ENCODE results near the gene IRGQ. TPM values are rescaled to one million over a fixed set of nuclear protein-coding genes. Genes with fewer than 3 reads are reported as not detected.
"Not testable (repeated sequence)": the region's sequence is repeated elsewhere in the genome, so short reads cannot be mapped to it uniquely, and the experiment has no call there.

IRGQ gene
- total and polyA plus RNA-seq, 2 donors (not counting 3 experiments of a cell fraction or from before 2014, with no cell fraction given), result 15.8 to 33.2 TPM

DNA sequence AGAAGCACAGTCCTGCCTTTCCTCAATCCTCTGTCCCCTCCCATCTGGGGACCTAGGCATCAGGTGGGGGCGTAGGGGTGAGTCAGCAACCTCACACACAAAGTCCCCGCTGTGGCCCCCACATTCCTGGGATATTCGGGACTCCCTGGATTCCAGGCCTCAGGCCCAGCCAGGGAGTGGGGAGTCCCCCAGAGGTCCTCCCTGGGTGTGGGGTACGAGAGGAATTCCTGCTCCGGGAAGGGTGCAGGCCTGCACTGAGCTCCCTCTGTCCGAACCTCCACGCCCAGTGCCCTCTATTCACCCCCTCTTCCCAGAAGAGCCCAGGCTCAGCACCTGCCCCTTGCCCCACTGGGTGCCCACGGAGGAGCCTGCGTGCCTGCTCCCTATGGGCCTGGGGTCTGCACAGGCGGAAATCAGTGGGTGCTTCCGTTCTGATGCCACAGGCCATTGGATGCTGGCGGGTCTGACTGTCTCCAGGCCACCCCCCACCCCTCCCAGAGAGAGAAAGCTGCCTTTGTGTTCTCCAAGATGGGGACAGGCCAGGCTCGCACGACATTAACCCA is 40.3 kb upstream of the IRGQ start:
- Histone ChIP-seq H3K4me2 (ENCODE audit: insufficient read depth, low read length) (no peak overlapping the region), H4K20me1 (replicated peaks; ENCODE audit: control insufficient read depth, extremely low read depth, insufficient read depth, low read length) (no peaks in the 10 kb centered on the region), H3K36me3 (ENCODE audit: control insufficient read depth in 2 of 2, extremely low read depth in 1 of 2, insufficient read depth in 2 of 2, low read length in 2 of 2) (no peaks in the 10 kb centered on the region), H3K4me3 (replicated peaks in 1 of 3; ENCODE audit: insufficient read depth in 1 of 3, low read depth in 1 of 3, low read length in 3 of 3) (no peak overlapping the region), H3K9me3 (replicated peaks; ENCODE audit: control insufficient read depth, insufficient read depth, low read length) (no peaks in the 10 kb centered on the region), H3K27me3 (ENCODE audit: control insufficient read depth in 2 of 2, insufficient read depth in 2 of 2, low read length in 2 of 2) (peaks cover 15 to 28% of the 10 kb centered on the region in 2 experiments), H3K4me1 (ENCODE audit: control insufficient read depth, extremely low read depth, insufficient read depth, low read length) (peaks cover 7% of the 10 kb centered on the region), H3K27ac (ENCODE audit: insufficient read depth, low read depth, low read length) (no peak overlapping the region), H3K9ac (replicated peaks; ENCODE audit: extremely low read depth, insufficient read depth, low read length) (no peak overlapping the region), H3K9me1 (replicated peaks; ENCODE audit: control insufficient read depth, extremely low read depth, insufficient read depth, low read length) (no peaks in the 10 kb centered on the region), H2AFZ (ENCODE audit: low read depth, low read length) (no peak overlapping the region), H3K79me2 (ENCODE audit: control insufficient read depth, insufficient read depth, low read length) (no peaks in the 10 kb centered on the region)
- dilution Hi-C loops (cut with MboI; ENCODE audit: extremely low pct_ligation_motif_present, low sequenced_read_pairs) (no loop called here), intact Hi-C loops (cut with micrococcal nuclease) (no loop called here)
- POLR2A ChIA-PET, result no interaction called here
- CTCF ChIA-PET, result no interaction called here
- no TSS peak for BruUV-seq (replicated peaks)
- DNase-seq (ENCODE audit: low read depth, low spot score) (no peak), FAIRE-seq (no peak)
- no peak for TF ChIP-seq CTCF (IDR thresholded peaks at IDR 0.05; ENCODE audit: extremely low read depth in 1 of 2, insufficient read depth in 1 of 2, low read depth in 1 of 2, low read length in 2 of 2)
- no peak for TF ChIP-seq MYC (IDR thresholded peaks at IDR 0.05; ENCODE audit: low read depth, low read length)
- TF ChIP-seq GATA2 (IDR thresholded peaks at IDR 0.05; ENCODE audit: insufficient read depth, insufficient read length, low read depth, low read length), result no peak
- TF ChIP-seq JUN (IDR thresholded peaks at IDR 0.05; ENCODE audit: borderline replicate concordance, insufficient read depth, insufficient read length, low read depth), result no peak
- no peak for TF ChIP-seq POLR2A (IDR thresholded peaks at IDR 0.05; ENCODE audit: low read depth, low read length)
- TF ChIP-seq MAX (IDR thresholded peaks at IDR 0.05; ENCODE audit: insufficient read depth, insufficient read length), result no peak
- no peak for TF ChIP-seq FOS (IDR thresholded peaks at IDR 0.05; ENCODE audit: borderline replicate concordance, insufficient read depth, low read length)
- no peak for TF ChIP-seq POLR2AphosphoS5 (IDR thresholded peaks at IDR 0.05; ENCODE audit: insufficient read depth, low read depth, low read length)

DNA sequence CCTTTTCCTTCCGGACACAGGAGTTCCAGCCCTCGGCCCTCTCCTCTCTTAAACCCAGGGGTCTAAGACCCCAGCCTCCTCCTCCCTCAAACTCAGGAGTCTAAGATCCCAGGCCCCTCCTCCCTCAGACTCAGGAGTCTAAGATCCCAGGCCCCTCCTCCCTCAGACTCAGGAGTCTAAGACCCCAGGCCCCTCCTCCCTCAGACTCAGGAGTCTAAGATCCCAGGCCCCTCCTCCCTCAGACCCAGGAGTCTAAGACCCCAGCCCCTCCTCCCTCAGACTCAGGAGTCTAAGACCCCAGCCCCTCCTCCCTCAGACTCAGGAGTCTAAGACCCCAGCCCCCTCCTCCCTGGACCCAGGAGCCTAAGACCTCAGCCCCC is 39.6 kb upstream of the IRGQ start:
- H3K4me2 ChIP-seq (ENCODE audit: insufficient read depth, low read length); H3K36me3 ChIP-seq (ENCODE audit: control insufficient read depth in 2 of 2, extremely low read depth in 1 of 2, insufficient read depth in 2 of 2, low read length in 2 of 2); BruUV-seq (replicated peaks); H3K9me1 ChIP-seq (replicated peaks; ENCODE audit: control insufficient read depth, extremely low read depth, insufficient read depth, low read length); H3K4me1 ChIP-seq (ENCODE audit: control insufficient read depth, extremely low read depth, insufficient read depth, low read length); CTCF ChIA-PET; H3K79me2 ChIP-seq (ENCODE audit: control insufficient read depth, insufficient read depth, low read length); dilution Hi-C loops (cut with MboI; ENCODE audit: extremely low pct_ligation_motif_present, low sequenced_read_pairs); intact Hi-C loops (cut with micrococcal nuclease); DNase-seq (ENCODE audit: low read depth, low spot score); H3K9me3 ChIP-seq (replicated peaks; ENCODE audit: control insufficient read depth, insufficient read depth, low read length); H3K9ac ChIP-seq (replicated peaks; ENCODE audit: extremely low read depth, insufficient read depth, low read length); H3K27ac ChIP-seq (ENCODE audit: insufficient read depth, low read depth, low read length); H2AFZ ChIP-seq (ENCODE audit: low read depth, low read length); H4K20me1 ChIP-seq (replicated peaks; ENCODE audit: control insufficient read depth, extremely low read depth, insufficient read depth, low read length); POLR2A ChIA-PET; H3K4me3 ChIP-seq (replicated peaks in 1 of 3; ENCODE audit: insufficient read depth in 1 of 3, low read depth in 1 of 3, low read length in 3 of 3); FAIRE-seq: not testable (repeated sequence)
- peaks cover 13 to 26% of the 10 kb centered on the region in 2 experiments for H3K27me3 ChIP-seq (ENCODE audit: control insufficient read depth in 2 of 2, insufficient read depth in 2 of 2, low read length in 2 of 2)
